GM21447 (cell line): Measurements from ENCODE around the gene USP6NL.
"Not testable (repeated sequence)": the region's sequence is repeated elsewhere in the genome, so short reads cannot be mapped to it uniquely, and the experiment has no call there.

Experiments
- ATAC-seq: cut with Tn5 transposase; IDR thresholded peaks from one replicate; pipeline ENCODE4 v1.9.1; 2021; ENCODE audit not compliant: unreplicated experiment

The USP6NL gene

GRCh38 chr10:11448545-11449244 lies 162.8 kb downstream of the USP6NL start:
- peak; percentile 86 for ATAC-seq

GRCh38 chr10:11448190-11448544 lies 163.3 kb downstream of the USP6NL start:
- peak; percentile 43 for ATAC-seq

DNA sequence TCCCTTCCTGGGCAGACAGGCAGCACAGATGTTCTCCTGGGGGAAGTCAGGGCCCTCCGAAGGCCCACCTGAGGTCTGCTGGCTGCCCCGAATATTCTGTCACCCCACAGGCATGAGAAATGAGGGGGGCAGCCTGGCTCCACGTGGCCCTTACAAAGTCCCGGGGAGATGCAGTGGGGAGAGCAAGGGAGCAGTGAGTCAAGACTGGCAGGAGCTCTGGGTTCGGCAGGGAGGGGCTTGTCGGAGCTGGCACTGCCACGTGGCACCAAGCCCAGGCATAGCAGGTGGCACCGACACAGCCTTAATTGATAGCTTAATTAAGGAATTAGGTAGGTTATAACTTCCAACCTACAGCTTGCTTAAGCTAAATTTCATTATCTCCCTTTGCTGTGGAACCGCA lies 163.9 kb downstream of the USP6NL start:
- no peak for ATAC-seq

- ATAC-seq: no peak
Observed at GRCh38 chr10:11446864-11447263, 164.6 kb downstream of the USP6NL start.

DNA sequence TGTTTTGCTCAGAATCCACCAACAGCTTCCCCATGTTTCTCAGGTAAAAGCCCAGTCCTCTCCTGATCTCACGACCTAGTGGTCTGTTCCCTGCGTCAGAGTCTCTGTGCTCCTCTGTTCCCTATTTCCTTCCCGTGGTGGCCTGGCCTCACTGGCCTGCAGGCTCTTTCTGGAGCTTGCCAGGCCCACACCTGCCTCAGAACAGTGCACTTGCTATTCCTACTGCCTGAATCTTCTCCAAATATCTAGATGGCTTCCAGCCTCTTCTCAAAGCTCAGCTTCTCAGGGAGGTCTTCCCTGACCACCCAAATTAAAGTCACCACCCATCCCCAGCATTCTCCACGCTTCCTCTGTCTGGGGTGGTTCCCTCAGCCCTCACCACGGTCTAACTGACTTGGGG lies 165.3 kb downstream of the USP6NL start:
- no peak for ATAC-seq

DNA sequence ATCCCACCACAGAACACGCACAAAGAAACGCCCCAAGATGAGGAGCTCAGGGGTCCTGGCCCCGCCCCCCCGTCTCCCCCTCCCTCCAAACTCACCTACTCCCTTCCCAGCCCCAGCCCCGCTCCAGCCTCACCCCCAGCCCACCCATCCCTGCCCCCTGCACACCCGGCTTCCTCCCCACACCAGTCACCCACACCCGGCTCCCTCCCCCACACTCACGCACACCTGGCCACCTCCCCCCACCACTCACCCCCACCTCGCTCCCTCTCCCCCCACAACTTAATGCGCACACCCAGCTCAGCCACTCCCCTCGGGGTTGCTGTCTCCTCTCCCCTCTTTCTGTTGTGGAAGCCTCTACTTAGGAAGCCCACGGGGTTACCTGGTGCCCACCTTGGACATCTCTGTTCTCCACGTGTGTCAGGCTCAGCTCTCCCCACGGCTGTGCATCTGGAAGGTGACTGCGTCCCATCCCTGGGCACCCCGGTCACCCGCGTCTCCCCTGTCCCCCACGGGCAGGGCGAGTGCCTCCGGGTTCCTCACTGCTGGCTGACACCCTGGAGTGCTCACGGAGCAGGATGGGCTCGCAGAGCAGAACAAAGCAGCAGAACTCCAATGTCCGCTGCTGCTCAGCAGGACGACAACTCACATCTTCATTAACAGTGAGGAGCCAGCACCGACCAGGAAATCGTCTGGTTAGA lies 166.8 kb downstream of the USP6NL start:
- no peak for ATAC-seq

DNA sequence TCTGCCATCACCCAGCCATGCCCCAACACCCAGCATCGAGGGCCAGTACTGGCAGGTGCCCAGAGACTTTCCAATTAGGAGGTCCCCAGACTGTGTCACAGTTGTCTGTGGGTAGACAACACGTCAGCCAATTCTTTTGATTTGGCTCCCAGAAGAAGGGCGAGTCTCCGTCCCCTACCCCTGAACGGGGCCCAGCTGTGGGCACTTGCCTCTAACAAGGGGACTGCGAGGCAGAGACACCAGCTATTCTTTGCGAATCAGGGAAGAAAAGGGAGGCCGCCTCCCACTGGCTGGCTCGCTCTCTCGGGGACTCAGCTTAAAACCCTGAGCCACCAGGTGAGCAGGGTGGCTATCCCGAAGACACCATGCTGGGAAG lies 167.3 kb downstream of the USP6NL start:
- ATAC-seq: no peak

GRCh38 chr10:11443468-11444154 lies 167.8 kb downstream of the USP6NL start:
- ATAC-seq: no peak

DNA sequence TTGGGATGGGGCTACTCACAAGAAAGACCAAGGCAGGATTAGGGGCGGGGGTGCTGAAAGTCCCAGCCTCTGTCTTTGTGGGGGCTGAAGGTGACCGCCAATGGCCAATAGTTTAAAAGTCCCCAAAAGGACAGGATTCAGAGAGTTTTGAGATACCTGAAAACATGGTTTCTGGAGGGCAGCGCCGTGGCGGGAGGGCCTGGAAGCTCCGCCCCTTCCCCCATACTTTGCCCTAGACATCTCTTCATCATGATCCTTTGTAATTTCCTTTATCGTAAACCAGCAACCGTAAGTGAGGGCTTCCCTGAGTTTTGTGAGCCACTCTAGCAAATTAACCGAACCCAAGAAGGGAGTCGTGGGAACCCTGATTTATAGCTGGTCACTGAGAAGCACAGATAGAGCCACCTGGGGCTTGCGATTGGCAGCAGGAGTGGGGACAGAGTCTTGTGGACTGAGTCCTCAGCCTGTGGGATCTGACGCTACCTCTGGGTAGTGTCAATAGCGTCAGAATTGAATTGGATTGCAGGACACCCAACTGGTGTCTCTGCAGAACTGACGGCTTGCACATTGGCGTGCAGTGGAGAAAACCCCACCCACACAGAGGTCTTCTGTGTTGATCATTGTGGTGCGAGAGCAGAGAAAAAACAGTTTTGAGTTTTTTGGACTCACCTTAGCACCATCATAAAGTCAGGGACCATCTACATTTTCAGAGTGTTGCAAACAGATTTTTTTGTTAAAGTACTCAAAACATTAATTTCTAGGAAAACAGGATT lies 169.3 kb downstream of the USP6NL start:
- no peak for ATAC-seq

DNA sequence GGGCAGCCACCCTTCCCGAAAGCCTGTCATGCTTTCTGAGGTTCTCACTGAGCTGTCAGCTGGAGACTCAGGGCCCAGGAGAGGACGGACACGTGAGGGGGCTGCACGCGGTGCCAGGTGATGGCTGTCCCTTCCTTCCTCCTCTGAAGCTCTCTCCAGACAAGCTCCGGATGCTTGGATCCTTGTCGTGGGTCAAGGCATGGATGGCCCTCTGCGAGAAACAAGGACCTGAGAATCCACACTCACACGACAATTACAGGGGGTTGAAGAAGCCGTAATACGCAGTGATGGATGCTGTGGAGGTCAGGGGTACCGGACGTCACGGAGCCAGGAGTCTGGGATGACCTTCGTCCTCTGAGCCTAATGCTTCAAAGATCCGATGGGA lies 170.3 kb downstream of the USP6NL start:
- ATAC-seq: no peak

DNA sequence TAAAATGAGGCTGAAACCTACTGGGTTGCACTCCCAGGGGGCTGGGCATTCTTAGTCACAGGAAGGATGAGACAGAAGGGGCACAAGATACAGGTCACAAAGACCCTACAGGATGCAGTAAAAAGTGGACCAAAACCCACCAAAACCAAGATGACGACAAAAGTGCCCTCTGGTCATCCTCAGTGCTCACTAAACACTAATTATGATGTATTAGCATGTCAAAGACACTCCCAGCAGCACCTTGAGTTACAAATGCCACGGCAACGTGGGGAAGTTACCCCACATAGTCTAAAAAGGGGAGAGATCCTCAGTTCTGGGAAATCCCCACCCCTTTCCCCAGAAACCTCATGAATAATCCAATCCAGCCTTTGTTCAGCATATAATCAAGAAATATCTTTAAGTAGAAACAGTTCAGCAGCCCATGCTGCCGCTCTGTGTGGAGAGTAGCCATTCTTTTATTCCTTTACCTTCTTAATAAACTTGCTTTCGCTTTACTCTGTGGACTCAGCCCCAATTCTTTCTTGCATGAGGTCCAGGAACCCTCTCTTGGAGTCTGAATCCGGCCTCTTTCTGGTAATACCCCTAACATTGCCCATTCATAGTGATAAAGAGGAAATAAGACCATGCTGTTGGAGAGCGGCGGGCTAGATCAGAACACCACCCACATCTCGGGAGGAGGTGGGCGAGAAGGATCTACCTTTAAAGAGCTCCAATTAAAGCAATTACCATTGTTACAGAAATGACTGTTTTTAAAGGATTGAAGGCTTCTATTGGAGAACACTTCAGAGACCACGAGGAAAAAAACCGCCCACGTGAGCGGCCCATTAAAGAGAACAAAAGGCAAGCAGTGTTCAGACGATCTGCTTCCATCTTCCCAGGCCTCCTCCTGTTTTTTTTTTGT lies 170.9 kb downstream of the USP6NL start:
- peak; percentile 60 for ATAC-seq

- ATAC-seq: no peak
Observed at GRCh38 chr10:11439523-11440053, 171.9 kb downstream of the USP6NL start.

GRCh38 chr10:11437391-11438142 lies 173.9 kb downstream of the USP6NL start:
- no peak for ATAC-seq

DNA sequence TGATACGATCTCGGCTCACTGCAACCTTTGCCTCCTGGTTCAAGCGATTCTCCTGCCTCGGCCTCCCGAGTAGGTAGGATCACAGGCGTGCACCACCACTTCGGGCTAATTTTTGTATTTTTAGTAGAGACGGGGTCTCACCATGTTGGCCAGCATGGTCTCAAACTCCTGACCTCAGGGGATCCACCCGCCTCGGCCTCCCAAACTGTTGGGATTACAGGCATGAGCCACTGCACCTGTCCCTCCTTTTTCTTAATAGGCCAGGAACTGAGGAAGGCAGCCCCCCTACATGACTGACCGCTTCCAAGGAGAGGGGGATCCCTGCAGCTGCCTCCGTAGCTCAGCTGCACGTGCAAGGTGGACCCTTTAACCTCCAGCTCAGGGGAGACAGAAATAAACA lies 175.0 kb downstream of the USP6NL start:
- not testable (repeated sequence) for ATAC-seq

- ATAC-seq: no peak
Observed at GRCh38 chr10:11435581-11435981, 175.9 kb downstream of the USP6NL start.

GRCh38 chr10:11434324-11434723 lies 177.1 kb downstream of the USP6NL start:
- no peak for ATAC-seq

DNA sequence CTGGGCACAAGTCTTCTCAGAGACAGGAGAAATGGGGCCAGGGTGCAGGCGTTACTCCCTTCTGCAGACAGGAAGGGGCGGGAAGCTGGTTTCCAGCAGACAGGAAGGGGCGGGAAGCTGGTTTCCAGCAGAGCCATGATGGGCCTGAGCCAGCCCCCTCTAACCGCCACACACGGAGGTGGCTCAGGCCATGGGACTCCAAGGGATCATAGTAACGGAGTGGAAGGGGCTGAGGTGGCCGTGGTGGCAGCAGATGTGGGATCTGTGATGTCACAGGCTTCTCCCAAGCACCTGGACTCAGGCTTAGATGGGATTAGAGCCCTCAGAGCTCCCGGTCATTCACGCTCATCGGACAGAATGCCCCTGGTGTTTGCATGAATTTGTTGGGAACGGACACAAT lies 177.8 kb downstream of the USP6NL start:
- no peak for ATAC-seq

DNA sequence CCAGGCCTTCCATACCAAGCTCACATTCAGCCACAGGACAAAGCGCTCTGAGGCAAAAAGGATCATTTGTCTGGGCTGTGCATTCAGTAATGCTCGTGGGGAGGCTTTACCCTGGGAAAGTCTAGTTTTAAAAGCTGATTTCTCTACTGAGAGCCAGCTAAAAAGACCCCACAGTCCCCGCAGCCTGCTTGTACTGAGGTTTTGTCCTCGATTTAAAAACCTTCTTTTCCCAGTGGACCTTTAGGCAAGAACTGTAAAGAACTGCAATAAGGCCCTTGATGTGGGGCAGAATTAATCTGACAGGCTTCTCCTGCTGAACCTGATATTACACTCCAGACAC lies 180.3 kb downstream of the USP6NL start:
- ATAC-seq: no peak

GRCh38 chr10:11430421-11431215 lies 180.8 kb downstream of the USP6NL start:
- ATAC-seq: no peak
